ENCODE results near the gene C1orf159. TPM values are rescaled to one million over a fixed set of nuclear protein-coding genes. Genes with fewer than 3 reads are reported as not detected.

C1orf159 gene
- total RNA-seq, 2 donors from 2014 or later: 8.8 to 13.2 TPM

DNA sequence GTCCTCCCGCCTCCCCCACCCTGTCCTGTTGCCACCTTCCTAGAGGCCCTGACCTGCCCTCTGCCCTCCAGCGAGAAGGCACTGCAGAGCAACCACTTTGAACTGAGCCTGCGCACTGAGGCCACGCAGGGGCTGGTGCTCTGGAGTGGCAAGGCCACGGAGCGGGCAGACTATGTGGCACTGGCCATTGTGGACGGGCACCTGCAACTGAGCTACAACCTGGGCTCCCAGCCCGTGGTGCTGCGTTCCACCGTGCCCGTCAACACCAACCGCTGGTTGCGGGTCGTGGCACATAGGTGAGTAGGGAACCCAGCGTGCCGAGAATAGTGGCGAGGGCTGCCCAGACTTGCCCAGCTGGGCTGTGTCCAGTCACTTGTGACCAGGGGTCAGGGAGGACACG is 62.2 kb downstream of the C1orf159 start:
- H3K4me3 ChIP-seq: no peak overlapping the region
- no peaks in the 10 kb centered on the region for H3K36me3 ChIP-seq (replicated peaks in 1 of 2; ENCODE audit: insufficient read depth in 1 of 2, low read depth in 2 of 2)
- H3K27ac ChIP-seq: no peak overlapping the region
- peaks cover 0 to 6% of the 10 kb centered on the region in 2 donors for H3K27me3 ChIP-seq
- DNase-seq (no peak), ATAC-seq (no peak)
- TF ChIP-seq POLR2A (IDR thresholded peaks at IDR 0.05): no peak
- TF ChIP-seq, protein P1, sequence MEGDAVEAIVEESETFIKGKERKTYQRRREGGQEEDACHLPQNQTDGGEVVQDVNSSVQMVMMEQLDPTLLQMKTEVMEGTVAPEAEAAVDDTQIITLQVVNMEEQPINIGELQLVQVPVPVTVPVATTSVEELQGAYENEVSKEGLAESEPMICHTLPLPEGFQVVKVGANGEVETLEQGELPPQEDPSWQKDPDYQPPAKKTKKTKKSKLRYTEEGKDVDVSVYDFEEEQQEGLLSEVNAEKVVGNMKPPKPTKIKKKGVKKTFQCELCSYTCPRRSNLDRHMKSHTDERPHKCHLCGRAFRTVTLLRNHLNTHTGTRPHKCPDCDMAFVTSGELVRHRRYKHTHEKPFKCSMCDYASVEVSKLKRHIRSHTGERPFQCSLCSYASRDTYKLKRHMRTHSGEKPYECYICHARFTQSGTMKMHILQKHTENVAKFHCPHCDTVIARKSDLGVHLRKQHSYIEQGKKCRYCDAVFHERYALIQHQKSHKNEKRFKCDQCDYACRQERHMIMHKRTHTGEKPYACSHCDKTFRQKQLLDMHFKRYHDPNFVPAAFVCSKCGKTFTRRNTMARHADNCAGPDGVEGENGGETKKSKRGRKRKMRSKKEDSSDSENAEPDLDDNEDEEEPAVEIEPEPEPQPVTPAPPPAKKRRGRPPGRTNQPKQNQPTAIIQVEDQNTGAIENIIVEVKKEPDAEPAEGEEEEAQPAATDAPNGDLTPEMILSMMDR (IDR thresholded peaks at IDR 0.05): no peak
- no peaks in the 10 kb centered on the region for H3K9me3 ChIP-seq
- intact Hi-C loops (cut with DNase I): no loop called here
- H3K4me1 ChIP-seq: peaks cover 8% of the 10 kb centered on the region
- WGBS, 2 donors: 95 to 99% methylated on average over 11 to 18 of the region's 18 CpGs

DNA sequence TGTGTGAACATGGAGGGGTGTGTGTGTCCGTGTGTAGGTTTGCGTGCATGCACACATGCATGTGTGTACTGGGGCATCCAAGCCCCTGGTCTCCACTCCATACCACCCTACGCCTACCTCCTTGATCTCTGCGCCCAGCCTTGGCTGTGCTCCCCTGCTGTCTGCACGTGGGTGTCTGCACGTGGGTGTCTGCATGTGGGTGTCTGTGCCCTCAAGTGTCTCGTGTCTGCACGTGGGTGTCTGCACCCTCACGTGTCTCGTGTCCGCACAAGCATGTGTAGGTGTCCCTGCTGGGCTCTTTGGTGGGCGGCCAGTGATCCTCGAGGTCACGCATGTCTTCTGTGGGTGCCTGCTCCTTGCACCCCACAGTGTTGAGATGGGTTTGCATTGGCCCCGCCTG is 62.9 kb downstream of the C1orf159 start:
- DNase-seq (no peak), ATAC-seq (no peak)
- Histone ChIP-seq H3K36me3 (replicated peaks in 1 of 2; ENCODE audit: insufficient read depth in 1 of 2, low read depth in 2 of 2) (no peaks in the 10 kb centered on the region), H3K27ac (no peak overlapping the region), H3K4me3 (no peak overlapping the region), H3K4me1 (peaks cover 1% of the 10 kb centered on the region), H3K9me3 (no peaks in the 10 kb centered on the region), H3K27me3 (no peaks in the 10 kb centered on the region)
- TF ChIP-seq, protein P1 (IDR thresholded peaks at IDR 0.05): no peak
- TF ChIP-seq POLR2A (IDR thresholded peaks at IDR 0.05): no peak
- intact Hi-C loops (cut with DNase I): no loop called here
- WGBS, 2 donors: 92 to 94% methylated on average over 6 to 12 of the region's 15 CpGs

DNA sequence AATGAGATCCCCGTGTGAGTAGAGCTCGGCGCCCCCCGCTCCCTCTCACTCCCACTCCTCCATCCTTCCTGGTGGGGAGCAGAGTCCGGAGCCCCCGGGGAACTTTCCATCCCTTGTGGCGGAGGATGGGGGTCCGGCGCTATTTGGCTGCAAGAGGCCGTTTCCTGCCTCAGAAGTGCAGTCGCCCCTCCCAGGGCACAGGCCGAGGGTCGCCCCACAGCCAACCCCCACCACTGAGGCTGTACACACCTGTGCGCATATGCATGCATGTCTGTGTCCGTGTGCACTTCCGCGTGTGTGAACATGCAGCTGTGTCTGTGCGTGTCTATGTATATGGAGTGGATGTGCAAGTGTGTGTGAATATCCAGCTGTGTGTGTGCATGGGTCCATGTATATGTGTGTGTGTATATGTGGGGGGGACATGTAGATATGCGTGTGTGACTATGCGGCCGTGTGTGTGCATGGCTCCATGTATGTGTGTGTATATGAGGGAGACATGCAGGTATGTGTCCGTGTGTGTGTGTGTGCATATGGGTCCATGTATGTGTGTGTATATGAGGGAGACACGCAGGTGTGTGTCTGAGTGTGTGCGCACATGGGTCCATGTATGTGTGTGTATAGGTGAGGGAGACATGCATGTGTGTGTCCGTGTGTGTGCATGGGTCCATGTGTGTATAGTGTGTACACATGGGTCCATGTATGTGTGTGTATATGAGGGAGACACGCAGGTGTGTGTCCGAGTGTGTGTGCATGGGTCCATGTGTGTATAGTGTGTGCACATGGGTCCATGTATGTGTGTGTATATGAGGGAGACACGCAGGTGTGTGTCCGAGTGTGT is 63.7 kb downstream of the C1orf159 start:
- no peak overlapping the region for H3K27ac ChIP-seq
- DNase-seq (no peak), ATAC-seq (no peak)
- no peaks in the 10 kb centered on the region for H3K4me1 ChIP-seq
- no peak for TF ChIP-seq POLR2A (IDR thresholded peaks at IDR 0.05)
- TF ChIP-seq, protein P1 (IDR thresholded peaks at IDR 0.05): no peak
- H3K9me3 ChIP-seq: no peaks in the 10 kb centered on the region
- H3K36me3 ChIP-seq (replicated peaks in 1 of 2; ENCODE audit: insufficient read depth in 1 of 2, low read depth in 2 of 2): no peaks in the 10 kb centered on the region
- no peaks in the 10 kb centered on the region for H3K27me3 ChIP-seq
- H3K4me3 ChIP-seq: no peak overlapping the region
- WGBS, 2 donors: 92% methylated on average over 29 of the region's 29 CpGs
- intact Hi-C loops (cut with DNase I): no loop called here

DNA sequence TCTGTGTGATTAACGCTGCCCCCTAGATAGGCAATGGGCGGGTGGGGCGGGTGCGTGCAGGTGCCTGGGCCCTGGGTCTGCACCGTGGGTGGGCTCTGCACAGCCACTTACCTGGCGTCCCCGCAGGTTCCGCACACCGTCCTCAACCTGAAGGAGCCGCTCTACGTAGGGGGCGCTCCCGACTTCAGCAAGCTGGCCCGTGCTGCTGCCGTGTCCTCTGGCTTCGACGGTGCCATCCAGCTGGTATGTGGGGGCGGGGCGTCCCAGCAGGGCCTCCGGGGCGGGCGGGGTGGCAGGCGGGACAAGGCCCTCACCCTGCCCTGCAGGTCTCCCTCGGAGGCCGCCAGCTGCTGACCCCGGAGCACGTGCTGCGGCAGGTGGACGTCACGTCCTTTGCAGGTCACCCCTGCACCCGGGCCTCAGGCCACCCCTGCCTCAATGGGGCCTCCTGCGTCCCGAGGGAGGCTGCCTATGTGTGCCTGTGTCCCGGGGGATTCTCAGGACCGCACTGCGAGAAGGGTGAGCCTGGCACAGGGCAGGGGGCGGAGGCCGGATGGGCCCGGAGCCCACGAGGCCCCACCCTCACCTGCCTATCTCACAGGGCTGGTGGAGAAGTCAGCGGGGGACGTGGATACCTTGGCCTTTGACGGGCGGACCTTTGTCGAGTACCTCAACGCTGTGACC is 64.6 kb downstream of the C1orf159 start:
- Histone ChIP-seq H3K9me3 (no peaks in the 10 kb centered on the region), H3K27me3 (no peaks in the 10 kb centered on the region), H3K4me1 (no peaks in the 10 kb centered on the region), H3K4me3 (no peak overlapping the region), H3K27ac (no peak overlapping the region), H3K36me3 (replicated peaks in 1 of 2; ENCODE audit: insufficient read depth in 1 of 2, low read depth in 2 of 2) (no peaks in the 10 kb centered on the region)
- no peak for TF ChIP-seq POLR2A (IDR thresholded peaks at IDR 0.05)
- TF ChIP-seq, protein P1 (IDR thresholded peaks at IDR 0.05): no peak
- WGBS, 2 donors: 90 to 92% methylated on average over 18 to 41 of the region's 46 CpGs
- DNase-seq: no peak
- no peak for ATAC-seq
- intact Hi-C loops (cut with DNase I): no loop called here
